Measurements from ENCODE around the gene NR0B1. TPM values are rescaled to one million over a fixed set of nuclear protein-coding genes. Genes with fewer than 3 reads are reported as not detected.

NR0B1 gene
- total RNA-seq (not detected), polyA plus RNA-seq (not detected)

- CTCF ChIA-PET = no interaction called here
- Histone ChIP-seq H3K4me1 (ENCODE audit: insufficient read depth, low read length) (no peaks in the 10 kb centered on the region), H3K4me3 (ENCODE audit: low read length) (no peak within 1 kb of the TSS), H3K27me3 (ENCODE audit: insufficient read depth, low read length, poor library complexity, severe bottlenecking) (no peaks in the 10 kb centered on the region), H3K27ac (ENCODE audit: low read depth, low read length) (no peak within 1 kb of the TSS), H3K9me3 (ENCODE audit: low read length) (no peaks in the 10 kb centered on the region), H3K36me3 (ENCODE audit: insufficient read depth, low read length) (no peaks in the 10 kb centered on the region)
- H3K4me1 Mint-ChIP-seq = no peaks in the 10 kb centered on the region
- H3K9me3 Mint-ChIP-seq = peaks cover 0 to 7% (median 0%) of the 10 kb centered on the region in 5 donors
- no peak within 1 kb of the TSS for H3K27ac Mint-ChIP-seq
- H3K4me3 Mint-ChIP-seq = no peak within 1 kb of the TSS
- DNase-seq = no peak
- POLR2A ChIA-PET = no interaction called here
- no peaks in the 10 kb centered on the region for H3K36me3 Mint-ChIP-seq
- peaks cover 7 to 8% of the 10 kb centered on the region in 2 donors for H3K27me3 Mint-ChIP-seq
Observed at GRCh38 chrX:30309139-30309571, at the start of gene NR0B1. Gene NR0B1, minus strand, starts transcription at chrX:30309390. Its CDS starts 27 bp downstream, at chrX:30309363.

GRCh38 chrX:30349946-30350345 lies 40.8 kb upstream of the NR0B1 start:
- H3K4me3 ChIP-seq (ENCODE audit: low read length) = no peak overlapping the region
- Mint-ChIP-seq H3K9me3 (peaks cover 8 to 19% (median 19%) of the 10 kb centered on the region in 5 donors), H3K27ac (no peak overlapping the region), H3K4me1 (no peaks in the 10 kb centered on the region), H3K4me3 (no peak overlapping the region), H3K36me3 (no peaks in the 10 kb centered on the region), H3K27me3 (no peaks in the 10 kb centered on the region)
- CTCF ChIA-PET = no interaction called here
- no peak overlapping the region for H3K27ac ChIP-seq (ENCODE audit: low read depth, low read length)
- no peaks in the 10 kb centered on the region for H3K27me3 ChIP-seq (ENCODE audit: insufficient read depth, low read length, poor library complexity, severe bottlenecking)
- POLR2A ChIA-PET = no interaction called here
- no peaks in the 10 kb centered on the region for H3K36me3 ChIP-seq (ENCODE audit: insufficient read depth, low read length)
- no peak for DNase-seq
- H3K9me3 ChIP-seq (ENCODE audit: low read length) = no peaks in the 10 kb centered on the region
- no peaks in the 10 kb centered on the region for H3K4me1 ChIP-seq (ENCODE audit: insufficient read depth, low read length)

- no peaks in the 10 kb centered on the region for H3K36me3 ChIP-seq (ENCODE audit: insufficient read depth, low read length)
- DNase-seq = no peak
- ChIA-PET POLR2A (no interaction called here), CTCF (no interaction called here)
- Mint-ChIP-seq H3K4me1 (no peaks in the 10 kb centered on the region), H3K36me3 (no peaks in the 10 kb centered on the region), H3K9me3 (peaks cover 0 to 3% (median 0%) of the 10 kb centered on the region in 5 donors), H3K27me3 (peaks cover 0 to 4% of the 10 kb centered on the region in 2 donors), H3K27ac (no peak overlapping the region), H3K4me3 (no peak overlapping the region)
- H3K9me3 ChIP-seq (ENCODE audit: low read length) = no peaks in the 10 kb centered on the region
- H3K4me3 ChIP-seq (ENCODE audit: low read length) = no peak overlapping the region
- H3K27ac ChIP-seq (ENCODE audit: low read depth, low read length) = no peak overlapping the region
- no peaks in the 10 kb centered on the region for H3K27me3 ChIP-seq (ENCODE audit: insufficient read depth, low read length, poor library complexity, severe bottlenecking)
- no peaks in the 10 kb centered on the region for H3K4me1 ChIP-seq (ENCODE audit: insufficient read depth, low read length)
Observed at GRCh38 chrX:30343206-30343605, 34.0 kb upstream of the NR0B1 start.

- no peak overlapping the region for H3K4me3 Mint-ChIP-seq
- no peaks in the 10 kb centered on the region for H3K4me1 Mint-ChIP-seq
- H3K9me3 ChIP-seq (ENCODE audit: low read length) = no peaks in the 10 kb centered on the region
- H3K4me1 ChIP-seq (ENCODE audit: insufficient read depth, low read length) = no peaks in the 10 kb centered on the region
- no peaks in the 10 kb centered on the region for H3K27me3 ChIP-seq (ENCODE audit: insufficient read depth, low read length, poor library complexity, severe bottlenecking)
- CTCF ChIA-PET = no interaction called here
- DNase-seq = no peak
- no peak overlapping the region for H3K4me3 ChIP-seq (ENCODE audit: low read length)
- H3K9me3 Mint-ChIP-seq = peaks cover 0 to 5% (median 0%) of the 10 kb centered on the region in 5 donors
- H3K27me3 Mint-ChIP-seq = peaks cover 0 to 6% of the 10 kb centered on the region in 2 donors
- H3K36me3 ChIP-seq (ENCODE audit: insufficient read depth, low read length) = no peaks in the 10 kb centered on the region
- POLR2A ChIA-PET = no interaction called here
- no peaks in the 10 kb centered on the region for H3K36me3 Mint-ChIP-seq
- H3K27ac Mint-ChIP-seq = no peak overlapping the region
- H3K27ac ChIP-seq (ENCODE audit: low read depth, low read length) = no peak overlapping the region
Observed at GRCh38 chrX:30340753-30341152, 31.6 kb upstream of the NR0B1 start.

GRCh38 chrX:30327762-30328161 lies 18.6 kb upstream of the NR0B1 start:
- H3K27me3 Mint-ChIP-seq = no peaks in the 10 kb centered on the region
- H3K27ac Mint-ChIP-seq = no peak overlapping the region
- H3K4me1 Mint-ChIP-seq = no peaks in the 10 kb centered on the region
- no peaks in the 10 kb centered on the region for H3K36me3 Mint-ChIP-seq
- Histone ChIP-seq H3K27me3 (ENCODE audit: insufficient read depth, low read length, poor library complexity, severe bottlenecking) (no peaks in the 10 kb centered on the region), H3K27ac (ENCODE audit: low read depth, low read length) (no peak overlapping the region), H3K4me3 (ENCODE audit: low read length) (no peak overlapping the region), H3K36me3 (ENCODE audit: insufficient read depth, low read length) (no peaks in the 10 kb centered on the region), H3K9me3 (ENCODE audit: low read length) (no peaks in the 10 kb centered on the region), H3K4me1 (ENCODE audit: insufficient read depth, low read length) (no peaks in the 10 kb centered on the region)
- no peak overlapping the region for H3K4me3 Mint-ChIP-seq
- ChIA-PET CTCF (no interaction called here), POLR2A (no interaction called here)
- no peak for DNase-seq
- peaks cover 0 to 4% (median 0%) of the 10 kb centered on the region in 5 donors for H3K9me3 Mint-ChIP-seq

- Mint-ChIP-seq H3K27ac (no peak overlapping the region), H3K36me3 (no peaks in the 10 kb centered on the region), H3K4me1 (no peaks in the 10 kb centered on the region), H3K9me3 (peaks cover 0 to 2% (median 0%) of the 10 kb centered on the region in 5 donors), H3K27me3 (no peaks in the 10 kb centered on the region), H3K4me3 (no peak overlapping the region)
- no peaks in the 10 kb centered on the region for H3K9me3 ChIP-seq (ENCODE audit: low read length)
- no peaks in the 10 kb centered on the region for H3K36me3 ChIP-seq (ENCODE audit: insufficient read depth, low read length)
- no peaks in the 10 kb centered on the region for H3K27me3 ChIP-seq (ENCODE audit: insufficient read depth, low read length, poor library complexity, severe bottlenecking)
- CTCF ChIA-PET = no interaction called here
- H3K4me1 ChIP-seq (ENCODE audit: insufficient read depth, low read length) = no peaks in the 10 kb centered on the region
- no peak overlapping the region for H3K4me3 ChIP-seq (ENCODE audit: low read length)
- no peak overlapping the region for H3K27ac ChIP-seq (ENCODE audit: low read depth, low read length)
- POLR2A ChIA-PET = no interaction called here
- DNase-seq = no peak
Observed at GRCh38 chrX:30317308-30317707, 8.1 kb upstream of the NR0B1 start.

GRCh38 chrX:30313322-30313721 lies 4.1 kb upstream of the NR0B1 start:
- H3K27ac Mint-ChIP-seq = no peak overlapping the region

GRCh38 chrX:30312858-30313257 lies 3.7 kb upstream of the NR0B1 start:
- Mint-ChIP-seq H3K36me3 (no peaks in the 10 kb centered on the region), H3K9me3 (peaks cover 0 to 4% (median 2%) of the 10 kb centered on the region in 5 donors), H3K4me3 (no peak overlapping the region), H3K27me3 (peaks cover under 1 to 3% of the 10 kb centered on the region in 2 donors), H3K27ac (no peak overlapping the region), H3K4me1 (no peaks in the 10 kb centered on the region)
- POLR2A ChIA-PET = no interaction called here
- H3K36me3 ChIP-seq (ENCODE audit: insufficient read depth, low read length) = no peaks in the 10 kb centered on the region
- no peaks in the 10 kb centered on the region for H3K4me1 ChIP-seq (ENCODE audit: insufficient read depth, low read length)
- H3K27me3 ChIP-seq (ENCODE audit: insufficient read depth, low read length, poor library complexity, severe bottlenecking) = no peaks in the 10 kb centered on the region
- no peak for DNase-seq
- H3K4me3 ChIP-seq (ENCODE audit: low read length) = no peak overlapping the region
- H3K9me3 ChIP-seq (ENCODE audit: low read length) = no peaks in the 10 kb centered on the region
- CTCF ChIA-PET = no interaction called here
- H3K27ac ChIP-seq (ENCODE audit: low read depth, low read length) = no peak overlapping the region

More at GRCh38 chrX:30313322-30313721, 4.1 kb upstream of the NR0B1 start:
- peaks cover 0 to 4% (median 2%) of the 10 kb centered on the region in 5 donors for H3K9me3 Mint-ChIP-seq
- H3K4me1 Mint-ChIP-seq = no peaks in the 10 kb centered on the region
- CTCF ChIA-PET = no interaction called here
- POLR2A ChIA-PET = no interaction called here
- Histone ChIP-seq H3K27me3 (ENCODE audit: insufficient read depth, low read length, poor library complexity, severe bottlenecking) (no peaks in the 10 kb centered on the region), H3K4me3 (ENCODE audit: low read length) (no peak overlapping the region), H3K4me1 (ENCODE audit: insufficient read depth, low read length) (no peaks in the 10 kb centered on the region), H3K9me3 (ENCODE audit: low read length) (no peaks in the 10 kb centered on the region), H3K27ac (ENCODE audit: low read depth, low read length) (no peak overlapping the region), H3K36me3 (ENCODE audit: insufficient read depth, low read length) (no peaks in the 10 kb centered on the region)
- DNase-seq = no peak
- H3K27me3 Mint-ChIP-seq = peaks cover 0 to 1% of the 10 kb centered on the region in 2 donors
- no peak overlapping the region for H3K4me3 Mint-ChIP-seq
- H3K36me3 Mint-ChIP-seq = no peaks in the 10 kb centered on the region
